Activated effector memory CD4-positive, alpha-beta T cell treated with anti-CD3 and anti-CD28 coated beads, Interleukin-2, amount 50 U/mL, for 16 hours (primary cell): Measurements from ENCODE around the gene RPL7A.

ENCODE experiments used
- DNase-seq: peaks from one replicate; pipeline ENCODE4 v3.0.0-alpha.2; 2020

Gene RPL7A

GRCh38 chr9:133349965-133350616, 2.1 kb downstream of the RPL7A start:
- DNase-seq = no peak

GRCh38 chr9:133351526-133351907, 3.5 kb downstream of the RPL7A start:
- DNase-seq = no peak

- peak; percentile 75 for DNase-seq
Observed at GRCh38 chr9:133351908-133352634, 4.1 kb downstream of the RPL7A start.

- DNase-seq = no peak
Observed at GRCh38 chr9:133352635-133353340, 4.8 kb downstream of the RPL7A start.

GRCh38 chr9:133353548-133353947, 5.5 kb downstream of the RPL7A start:
- DNase-seq = no peak

- no peak for DNase-seq
Observed at GRCh38 chr9:133354766-133355165, 6.7 kb downstream of the RPL7A start.

- no peak for DNase-seq
Observed at GRCh38 chr9:133355881-133356357, 7.9 kb downstream of the RPL7A start.

GRCh38 chr9:133356391-133357091, 8.5 kb downstream of the RPL7A start, which contains the start of the genes SURF1 and SURF2:
TSS of gene SURF1 (minus strand) at chr9:133356487. CDS start at chr9:133356453, 34 bp downstream.
TSS of gene SURF2 (plus strand) at chr9:133356550. CDS start at chr9:133356593, 43 bp downstream.
- DNase-seq = peak; percentile 97

GRCh38 chr9:133357656-133358055, 9.6 kb downstream of the RPL7A start:
- no peak for DNase-seq

GRCh38 chr9:133359399-133360175, 11.6 kb downstream of the RPL7A start:
- no peak for DNase-seq

- no peak for DNase-seq
Observed at GRCh38 chr9:133360400-133361393, 12.7 kb downstream of the RPL7A start.

- no peak for DNase-seq
Observed at GRCh38 chr9:133361507-133362092, 13.6 kb downstream of the RPL7A start.

GRCh38 chr9:133362359-133363044, 14.5 kb downstream of the RPL7A start:
- no peak for DNase-seq

GRCh38 chr9:133366435-133366834, 18.4 kb downstream of the RPL7A start:
- no peak for DNase-seq

- DNase-seq = no peak
Observed at GRCh38 chr9:133367221-133367620, 19.2 kb downstream of the RPL7A start.

- no peak for DNase-seq
Observed at GRCh38 chr9:133367778-133368177, 19.8 kb downstream of the RPL7A start.

- no peak for DNase-seq
Observed at GRCh38 chr9:133368249-133368881, 20.3 kb downstream of the RPL7A start.

GRCh38 chr9:133369422-133369821, 21.4 kb downstream of the RPL7A start:
- DNase-seq = no peak

GRCh38 chr9:133369933-133370332, 21.9 kb downstream of the RPL7A start:
- no peak for DNase-seq
